HEK293T (cell line): ENCODE measurements around the gene PTPN1.

ENCODE experiments used
- CTCF ChIA-PET: fragments of 350-600 bp; formaldehyde crosslinking; extraction: SDS; loops from one replicate; lab custom pipeline; 2021; ENCODE audit warnings: antibody characterized with exemption, inconsistent platforms; lab: Yijun Ruan, JAX
- POLR2A ChIA-PET: fragments of 350-600 bp; formaldehyde crosslinking; extraction: SDS; loops from one replicate; lab custom pipeline; 2020; ENCODE audit warnings: antibody characterized with exemption, inconsistent platforms; lab: Yijun Ruan, JAX
- DNase-seq: peaks from one replicate; pipeline ENCODE4 v3.0.0; 2012; ENCODE audit warnings: mixed read lengths; ENCODE audit errors: extremely low spot score
- ARNT ChIP-seq: fragments of 450-650 bp; IDR thresholded peaks from 2 replicates; pipeline ENCODE4 v1.6.1; 2017; ENCODE audit warnings: mild to moderate bottlenecking
- BHLHE40 ChIP-seq: fragments of 450-650 bp; IDR thresholded peaks from 2 replicates; pipeline ENCODE4 v1.6.1; 2016; ENCODE audit warnings: mild to moderate bottlenecking, moderate library complexity, borderline replicate concordance
- CTBP1 ChIP-seq: fragments of 450-650 bp; IDR thresholded peaks from 2 replicates; pipeline ENCODE4 v1.6.1; 2016; ENCODE audit warnings: borderline replicate concordance
- ELF4 ChIP-seq: fragments of 450-650 bp; IDR thresholded peaks from 2 replicates; pipeline ENCODE4 v1.6.1; 2017; ENCODE audit warnings: antibody characterized with exemption
- FOXA1 ChIP-seq: fragments of 450-650 bp; IDR thresholded peaks from 2 replicates; pipeline ENCODE4 v1.6.1; 2016; ENCODE audit warnings: mild to moderate bottlenecking
- FOXK2 ChIP-seq: fragments of 450-650 bp; IDR thresholded peaks from 2 replicates; pipeline ENCODE4 v1.6.1; 2016; ENCODE audit warnings: mild to moderate bottlenecking
- FOXM1 ChIP-seq: fragments of 450-650 bp; IDR thresholded peaks from 2 replicates; pipeline ENCODE4 v1.6.1; 2017; ENCODE audit warnings: mild to moderate bottlenecking, borderline replicate concordance
- HDGF ChIP-seq: fragments of 450-650 bp; IDR thresholded peaks from 2 replicates; pipeline ENCODE4 v1.6.1; 2017; ENCODE audit warnings: antibody characterized with exemption, borderline replicate concordance
- L3MBTL2 ChIP-seq: fragments of 450-650 bp; conservative IDR thresholded peaks from 2 replicates; pipeline ENCODE4 v1.6.1; 2016; ENCODE audit warnings: mild to moderate bottlenecking
- LEF1 ChIP-seq: fragments of 450-650 bp; IDR thresholded peaks from 2 replicates; pipeline ENCODE4 v1.6.1; 2017; ENCODE audit warnings: mild to moderate bottlenecking, borderline replicate concordance
- NFRKB ChIP-seq: fragments of 450-650 bp; IDR thresholded peaks from 2 replicates; pipeline ENCODE4 v1.6.1; 2016; ENCODE audit warnings: mild to moderate bottlenecking, moderate library complexity
- PKNOX1 ChIP-seq: fragments of 450-650 bp; IDR thresholded peaks from 2 replicates; pipeline ENCODE4 v1.6.1; 2016
- SP1 ChIP-seq: fragments of 450-650 bp; IDR thresholded peaks from 2 replicates; pipeline ENCODE4 v1.6.1; 2017
- SUZ12 ChIP-seq: fragments of 450-650 bp; IDR thresholded peaks from 2 replicates; pipeline ENCODE4 v1.6.1; 2016; ENCODE audit warnings: mild to moderate bottlenecking
- TARDBP ChIP-seq: fragments of 450-650 bp; IDR thresholded peaks from 2 replicates; pipeline ENCODE4 v1.6.1; 2016
- ZNF384 ChIP-seq: fragments of 450-650 bp; IDR thresholded peaks from 2 replicates; pipeline ENCODE4 v1.6.1; 2016

PTPN1 gene

GRCh38 chr20:50559149-50559548 lies 49.0 kb downstream of the PTPN1 start:
- TF ChIP-seq ZNF384 (no peak), BHLHE40 (no peak), PKNOX1 (no peak), CTBP1 (no peak), ARNT (no peak), ELF4 (no peak), SUZ12 (no peak), L3MBTL2 (no peak), TARDBP (no peak), SP1 (no peak), NFRKB (no peak), FOXA1 (no peak), FOXK2 (no peak), HDGF (no peak), LEF1 (no peak), FOXM1 (no peak)
- no peak for DNase-seq
- POLR2A ChIA-PET, result no interaction called here
- CTCF ChIA-PET, result no interaction called here

GRCh38 chr20:50559856-50560638 lies 49.9 kb downstream of the PTPN1 start:
- POLR2A ChIA-PET, result no interaction called here
- no peak for TF ChIP-seq FOXA1
- TF ChIP-seq BHLHE40, result no peak
- TF ChIP-seq SUZ12, result no peak
- no peak for TF ChIP-seq LEF1
- CTCF ChIA-PET, result no interaction called here
- no peak for DNase-seq

GRCh38 chr20:50560867-50561266 lies 50.7 kb downstream of the PTPN1 start:
- DNase-seq, result no peak
- ChIA-PET CTCF (interaction anchor here (1.1 kb wide), 2 partner anchors 27 to 189 kb away, joined by 3 to 6 read pairs; no protein-coding TSS in a partner anchor), POLR2A (interaction anchor here (1.5 kb wide), 1 partner anchor 50 kb away, joined by 9 read pairs; the partner anchor contains the start of gene PTPN1)
- TF ChIP-seq NFRKB (no peak), FOXA1 (no peak), LEF1 (no peak), TARDBP (no peak), SUZ12 (no peak), SP1 (no peak)

- peak; percentile 26 for DNase-seq
These were observed 51.3 kb downstream of the PTPN1 start for GRCh38 chr20:50561379-50562078.

GRCh38 chr20:50562262-50562701 lies 52.1 kb downstream of the PTPN1 start:
- no peak for TF ChIP-seq BHLHE40
- no peak for TF ChIP-seq NFRKB
- TF ChIP-seq LEF1, result no peak
- TF ChIP-seq FOXA1, result no peak
- TF ChIP-seq CTBP1, result no peak
- TF ChIP-seq FOXK2, result no peak
- TF ChIP-seq L3MBTL2, result no peak
- TF ChIP-seq PKNOX1, result no peak
- POLR2A ChIA-PET, result interaction anchor here (1.1 to 1.5 kb wide), 2 partner anchors 13 to 52 kb away, joined by 3 to 9 read pairs; partner anchors contain the start of gene PTPN1
- no peak for DNase-seq
- CTCF ChIA-PET, result interaction anchor here (0.5 to 1.2 kb wide), 2 partner anchors 97 to 425 kb away, joined by 3 to 4 read pairs; no protein-coding TSS in a partner anchor

More at GRCh38 chr20:50561379-50562078, 51.3 kb downstream of the PTPN1 start:
- TF ChIP-seq CTBP1 (no peak; the same call in 1 of the 2 replicates), ZNF384 (no peak), FOXK2 (no peak), L3MBTL2 (no peak), ELF4 (no peak), BHLHE40 (no peak), PKNOX1 (peak; percentile 75)
- ChIA-PET CTCF (interaction anchor here (1.1 to 1.2 kb wide), 3 partner anchors 27 to 188 kb away, joined by 3 to 6 read pairs (median 3); no protein-coding TSS in a partner anchor), POLR2A (interaction anchor here (1.1 to 1.5 kb wide), 2 partner anchors 13 to 51 kb away, joined by 3 to 9 read pairs; partner anchors contain the start of gene PTPN1)
